ENCODE measurements around the gene CTSZ. TPM values are rescaled to one million over a fixed set of nuclear protein-coding genes. Genes with fewer than 3 reads are reported as not detected.
A peak's percentile ranks its signal among the peaks of the same experiment; 100 is the strongest.

The CTSZ gene
- 100 to 1,000 TPM; 152 to 256 (median 212) TPM for total RNA-seq

- TF ChIP-seq POLR2A (IDR thresholded peaks at IDR 0.05) (peak in 1 of 2 donors; percentile 67), CTCF (IDR thresholded peaks at IDR 0.05) (no peak)
- H3K27me3 ChIP-seq: no peaks in the 10 kb centered on the region
- peaks cover 48 to 51% of the 10 kb centered on the region in 2 donors for H3K4me1 ChIP-seq
- intact Hi-C loops (cut with DNase I): loop anchor here (10.0 kb wide), 1 partner anchor 112 kb away; no protein-coding TSS in a partner anchor
- no peaks in the 10 kb centered on the region for H3K36me3 ChIP-seq
- H3K27ac ChIP-seq: peak within 1 kb of the TSS; percentile 12 to 94 (median 73)
- H3K9me3 ChIP-seq: no peaks in the 10 kb centered on the region
- 17 to 88% methylated on average over 2 to 12 of the region's 82 CpGs for WGBS, 2 donors
- peak within 1 kb of the TSS; percentile 34 to 50 (median 46) for H3K4me3 ChIP-seq (replicated peaks in 1 of 3)
- peak; percentile 53 for DNase-seq
Measured at GRCh38 chr20:59006864-59007664, at the start of gene CTSZ. Gene CTSZ (minus strand): TSS chr20:59007254. CDS start chr20:59007128, 126 bp downstream.

GRCh38 chr20:59055302-59055701 is 48.2 kb upstream of the CTSZ start:
- intact Hi-C loops (cut with DNase I): no loop called here
- H3K9me3 ChIP-seq: no peaks in the 10 kb centered on the region
- WGBS, 2 donors: 69 to 74% methylated on average over 7 of the region's 7 CpGs
- TF ChIP-seq CTCF (IDR thresholded peaks at IDR 0.05) (peak in 3 of 6 experiments; percentile 38 to 49 (median 43)), POLR2A (IDR thresholded peaks at IDR 0.05) (no peak)
- H3K27ac ChIP-seq: no peak overlapping the region
- no peak for DNase-seq
- H3K4me1 ChIP-seq: no peaks in the 10 kb centered on the region
- no peaks in the 10 kb centered on the region for H3K36me3 ChIP-seq
- H3K4me3 ChIP-seq (replicated peaks in 1 of 3): no peak overlapping the region
- H3K27me3 ChIP-seq: no peaks in the 10 kb centered on the region

- Histone ChIP-seq H3K27ac (no peak overlapping the region), H3K9me3 (no peaks in the 10 kb centered on the region), H3K27me3 (no peaks in the 10 kb centered on the region), H3K4me3 (replicated peaks in 1 of 3) (no peak overlapping the region), H3K4me1 (no peaks in the 10 kb centered on the region), H3K36me3 (no peaks in the 10 kb centered on the region)
- intact Hi-C loops (cut with DNase I): no loop called here
- WGBS, 2 donors: 84 to 88% methylated on average over 6 of the region's 6 CpGs
- no peak for DNase-seq
- no peak for TF ChIP-seq POLR2A (IDR thresholded peaks at IDR 0.05)
- no peak for TF ChIP-seq CTCF (IDR thresholded peaks at IDR 0.05)
Measured at GRCh38 chr20:59051666-59052185, 44.7 kb upstream of the CTSZ start.

- no peak for TF ChIP-seq CTCF (IDR thresholded peaks at IDR 0.05)
- TF ChIP-seq POLR2A (IDR thresholded peaks at IDR 0.05): no peak
- no peak for DNase-seq
- 80 to 86% methylated on average over 1 of the region's 1 CpG for WGBS, 2 donors
- Histone ChIP-seq H3K27me3 (no peaks in the 10 kb centered on the region), H3K4me1 (peaks cover 2 to 3% of the 10 kb centered on the region in 2 donors), H3K27ac (no peak overlapping the region), H3K36me3 (no peaks in the 10 kb centered on the region), H3K4me3 (replicated peaks in 1 of 3) (no peak overlapping the region), H3K9me3 (no peaks in the 10 kb centered on the region)
- intact Hi-C loops (cut with DNase I): no loop called here
Measured at GRCh38 chr20:59050437-59050836, 43.4 kb upstream of the CTSZ start.

GRCh38 chr20:59048681-59049030 is 41.6 kb upstream of the CTSZ start:
- Histone ChIP-seq H3K27me3 (no peaks in the 10 kb centered on the region), H3K27ac (no peak overlapping the region), H3K4me3 (replicated peaks in 1 of 3) (no peak overlapping the region), H3K9me3 (no peaks in the 10 kb centered on the region), H3K36me3 (no peaks in the 10 kb centered on the region), H3K4me1 (peaks cover 18% of the 10 kb centered on the region in 2 donors)
- intact Hi-C loops (cut with DNase I): no loop called here
- WGBS, 2 donors: 77% methylated on average over 2 of the region's 2 CpGs
- TF ChIP-seq CTCF (IDR thresholded peaks at IDR 0.05): no peak
- no peak for DNase-seq
